NT2/D1 (cell line): ENCODE data around the gene NOTCH1.

Experiments
- SUZ12 ChIP-seq: IDR thresholded peaks from 2 replicates; pipeline ENCODE4 v1.6.1; 2011; ENCODE audit not compliant: insufficient read length, insufficient read depth; ENCODE audit errors: extremely low read depth
- YY1 ChIP-seq: IDR thresholded peaks from 2 replicates; pipeline ENCODE4 v1.6.1; 2011; ENCODE audit not compliant: insufficient read length, insufficient read depth
- ZNF274 ChIP-seq: IDR thresholded peaks from 2 replicates; pipeline ENCODE4 v1.6.1; 2011; ENCODE audit warnings: mild to moderate bottlenecking, low read depth, low read length

DNA sequence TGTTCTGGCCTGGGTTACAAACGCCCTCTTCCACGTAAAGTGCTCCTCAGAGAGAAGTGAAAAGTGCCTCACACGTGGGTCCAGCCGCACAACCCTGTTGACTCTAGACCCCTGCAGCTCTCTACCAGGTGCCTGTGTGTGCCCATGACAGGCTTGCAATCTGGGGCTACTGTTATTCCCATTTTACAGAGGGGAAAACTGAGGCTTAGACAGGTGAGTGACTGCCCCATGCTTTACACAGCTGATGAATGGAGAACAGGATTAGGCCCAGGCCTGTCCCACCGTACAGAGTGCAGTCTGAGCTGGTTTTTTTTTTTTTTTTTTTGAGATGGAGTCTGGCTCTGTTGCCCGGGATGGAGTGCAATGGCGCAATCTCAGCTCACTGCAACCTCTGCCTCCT lies 100.0 kb downstream of the NOTCH1 start:
- TF ChIP-seq ZNF274 (no peak), YY1 (no peak), SUZ12 (no peak)
